HUDEP-2 (cell line): ENCODE data around the gene RABL6.

ENCODE experiments used
- DNase-seq, 76 experiments: peaks; one replicate each; lab custom pipeline; 2025; ENCODE audit not compliant: unreplicated experiment in 76 of 76; lab: John Stamatoyannopoulos, UW

The RABL6 gene

GRCh38 chr9:136844761-136845464 is 37.2 kb downstream of the RABL6 start:
- peak in 3 of 76 experiments; percentile 15 to 20 (median 18) for DNase-seq

DNA sequence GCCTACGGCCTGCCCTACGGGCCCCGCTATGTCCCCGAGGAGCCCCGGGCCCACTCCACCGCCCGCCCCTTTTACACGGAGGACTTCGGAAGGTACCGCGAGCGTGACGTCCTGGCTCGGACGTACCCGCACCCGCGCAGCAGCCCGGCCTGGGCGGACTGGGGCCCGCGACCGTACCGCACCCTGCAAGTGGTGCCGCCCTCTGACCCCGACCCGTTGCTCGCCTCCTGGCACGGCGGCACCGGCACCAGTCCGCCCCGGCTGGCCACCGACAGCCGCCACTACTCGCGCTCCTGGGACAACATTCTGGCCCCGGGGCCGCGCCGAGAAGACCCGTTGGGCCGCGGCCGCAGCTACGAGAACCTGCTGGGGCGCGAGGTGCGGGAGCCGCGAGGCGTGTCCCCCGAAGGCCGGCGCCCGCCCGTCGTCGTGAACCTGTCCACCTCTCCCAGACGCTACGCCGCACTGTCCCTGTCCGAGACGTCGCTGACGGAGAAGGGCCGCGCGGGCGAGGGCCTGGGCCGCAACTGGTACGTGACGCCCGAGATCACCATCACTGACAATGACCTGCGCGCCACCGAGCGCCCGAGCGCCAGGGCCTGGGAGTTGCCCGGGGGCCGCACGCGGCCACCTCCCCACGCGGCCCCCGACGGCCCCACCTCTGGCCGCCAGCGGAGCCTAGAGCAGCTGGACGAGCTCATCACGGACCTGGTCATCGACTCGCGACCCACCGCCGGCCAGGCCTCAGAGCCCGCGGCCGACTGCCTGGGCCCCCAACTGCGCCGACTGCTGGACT is 37.9 kb downstream of the RABL6 start:
- DNase-seq, result no peak

GRCh38 chr9:136846376-136847087 is 38.8 kb downstream of the RABL6 start:
- DNase-seq, result peak in 1 of 76 experiments; percentile 22

GRCh38 chr9:136847088-136847825 is 39.5 kb downstream of the RABL6 start:
- peak in 71 of 76 experiments; percentile 8 to 90 (median 71) for DNase-seq

GRCh38 chr9:136847826-136848392 is 40.2 kb downstream of the RABL6 start:
- DNase-seq, result peak in 74 of 76 experiments; percentile 18 to 90 (median 79)

DNA sequence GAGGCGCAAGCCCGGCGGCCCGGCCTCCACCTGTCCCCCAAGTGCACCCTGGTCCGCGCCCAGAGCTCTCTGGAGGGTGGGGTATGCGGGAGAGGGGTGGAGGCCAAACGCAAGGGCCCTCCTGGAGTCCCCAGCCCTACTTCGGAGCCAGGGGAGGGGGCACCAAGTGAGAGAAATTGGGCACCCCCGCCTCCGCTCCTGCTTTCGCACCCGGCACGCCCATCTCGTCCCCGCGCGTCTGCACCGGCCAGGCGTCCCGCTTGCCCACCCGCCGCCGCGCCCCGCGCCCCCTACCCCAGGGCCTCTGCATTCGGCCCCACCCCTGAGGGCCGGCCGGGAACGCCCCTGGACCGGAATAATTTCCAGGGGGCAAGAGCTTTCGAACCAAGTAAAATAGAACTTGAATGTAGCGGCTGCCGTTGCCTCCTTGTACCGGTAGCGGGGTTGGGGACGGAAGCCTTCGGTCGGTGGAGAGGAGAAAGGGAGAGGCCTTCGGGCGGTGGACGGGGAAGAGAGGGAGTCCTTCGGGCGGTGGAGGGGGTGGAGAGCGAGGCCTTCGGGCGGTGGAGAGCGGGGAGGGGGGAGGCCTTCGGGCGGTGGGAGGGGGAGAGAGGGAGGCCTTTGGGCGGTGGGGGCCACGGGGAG is 40.8 kb downstream of the RABL6 start:
- peak in 37 of 76 experiments; percentile 15 to 81 (median 57) for DNase-seq

- peak in 75 of 76 experiments; percentile 83 to 99 (median 97) for DNase-seq
These were observed 41.6 kb downstream of the RABL6 start, which contains the start of gene PHPT1 for GRCh38 chr9:136849038-136849959. Gene PHPT1, plus strand, starts transcription at chr9:136849409. Its CDS starts 22 bp downstream, at chr9:136849431.

DNA sequence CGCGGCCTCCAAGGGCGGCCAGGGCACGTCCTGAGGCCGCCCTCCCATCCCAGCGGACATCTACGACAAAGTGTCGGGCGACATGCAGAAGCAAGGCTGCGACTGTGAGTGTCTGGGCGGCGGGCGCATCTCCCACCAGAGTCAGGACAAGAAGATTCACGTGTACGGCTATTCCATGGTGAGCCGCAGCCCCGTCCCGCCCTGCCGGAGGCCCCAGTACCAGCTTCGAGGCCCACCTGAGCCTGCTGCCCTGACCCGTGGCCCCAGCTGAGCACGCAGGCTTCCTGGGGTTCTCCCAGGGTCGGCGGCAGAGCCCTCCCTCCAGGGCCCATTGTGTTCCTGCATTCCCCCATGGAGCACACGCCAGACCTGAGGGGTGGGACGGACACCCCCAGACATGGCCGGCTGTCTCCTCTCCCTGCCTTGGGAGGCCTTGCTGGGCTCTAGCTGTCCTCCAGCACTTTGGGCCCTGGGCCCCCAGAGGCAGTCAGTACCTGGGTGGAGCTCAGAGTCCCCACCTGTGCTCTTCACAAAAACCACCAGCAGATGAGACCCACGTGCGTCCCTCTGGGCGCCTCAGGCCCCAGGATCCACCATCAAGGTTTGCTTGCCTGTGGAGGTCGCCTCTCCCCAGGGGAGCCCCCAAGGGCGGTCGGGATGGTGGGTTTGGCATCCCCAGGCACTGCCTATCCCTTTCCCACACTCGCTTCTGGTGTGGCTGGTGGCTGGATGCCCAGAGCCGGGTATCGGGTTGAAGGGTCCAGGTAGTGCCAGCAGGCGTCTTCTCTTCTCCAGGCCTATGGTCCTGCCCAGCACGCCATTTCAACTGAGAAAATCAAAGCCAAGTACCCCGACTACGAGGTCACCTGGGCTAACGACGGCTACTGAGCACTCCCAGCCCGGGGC is 42.5 kb downstream of the RABL6 start:
- no peak for DNase-seq

DNA sequence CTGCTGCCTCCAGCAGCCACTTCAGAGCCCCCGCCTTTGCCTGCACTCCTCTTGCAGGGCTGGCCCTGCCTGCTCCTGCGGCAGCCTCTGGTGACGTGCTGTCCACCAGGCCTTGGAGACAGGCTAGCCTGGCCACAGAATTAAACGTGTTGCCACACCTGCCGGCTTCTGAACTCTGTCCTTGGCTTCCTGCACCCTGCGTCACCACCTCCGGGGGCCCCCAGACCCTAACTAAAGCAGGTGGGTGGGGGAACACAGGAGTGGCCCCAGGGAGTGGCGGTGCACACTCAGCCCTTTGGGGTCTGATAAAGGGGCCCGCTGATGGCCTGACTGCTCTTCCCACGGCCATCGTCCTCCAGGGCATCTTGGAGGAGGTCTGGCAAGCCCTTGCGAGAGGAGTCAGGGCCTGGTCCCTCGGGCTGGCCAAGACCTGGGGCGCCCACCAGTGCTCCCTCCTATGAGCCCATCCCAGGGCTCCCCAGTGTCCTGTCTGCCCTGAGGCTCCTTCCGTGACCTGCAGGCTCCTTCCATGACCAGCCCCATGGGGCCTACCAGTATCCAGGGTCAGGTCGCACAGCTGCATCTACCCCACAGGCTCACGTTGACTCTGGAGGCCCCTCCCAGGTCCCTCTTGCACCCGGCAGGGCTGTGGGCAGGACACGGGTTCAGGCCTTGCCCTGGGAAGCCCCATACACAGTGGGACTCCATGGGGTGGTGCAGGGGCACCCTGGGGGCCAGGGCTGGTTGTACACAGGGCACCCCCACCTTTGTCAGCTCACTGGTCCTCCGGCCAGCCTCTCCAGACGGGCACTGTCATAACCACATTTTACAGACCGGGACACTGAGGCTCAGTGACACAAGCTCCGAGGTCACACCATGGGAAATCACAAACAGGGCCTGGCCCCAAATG is 43.4 kb downstream of the RABL6 start:
- no peak for DNase-seq

GRCh38 chr9:136851941-136852663 is 44.4 kb downstream of the RABL6 start, which contains the start of gene MAMDC4:
Gene MAMDC4, plus strand, starts transcription at chr9:136852346. Its CDS starts 71 bp downstream, at chr9:136852417.
- no peak for DNase-seq

DNA sequence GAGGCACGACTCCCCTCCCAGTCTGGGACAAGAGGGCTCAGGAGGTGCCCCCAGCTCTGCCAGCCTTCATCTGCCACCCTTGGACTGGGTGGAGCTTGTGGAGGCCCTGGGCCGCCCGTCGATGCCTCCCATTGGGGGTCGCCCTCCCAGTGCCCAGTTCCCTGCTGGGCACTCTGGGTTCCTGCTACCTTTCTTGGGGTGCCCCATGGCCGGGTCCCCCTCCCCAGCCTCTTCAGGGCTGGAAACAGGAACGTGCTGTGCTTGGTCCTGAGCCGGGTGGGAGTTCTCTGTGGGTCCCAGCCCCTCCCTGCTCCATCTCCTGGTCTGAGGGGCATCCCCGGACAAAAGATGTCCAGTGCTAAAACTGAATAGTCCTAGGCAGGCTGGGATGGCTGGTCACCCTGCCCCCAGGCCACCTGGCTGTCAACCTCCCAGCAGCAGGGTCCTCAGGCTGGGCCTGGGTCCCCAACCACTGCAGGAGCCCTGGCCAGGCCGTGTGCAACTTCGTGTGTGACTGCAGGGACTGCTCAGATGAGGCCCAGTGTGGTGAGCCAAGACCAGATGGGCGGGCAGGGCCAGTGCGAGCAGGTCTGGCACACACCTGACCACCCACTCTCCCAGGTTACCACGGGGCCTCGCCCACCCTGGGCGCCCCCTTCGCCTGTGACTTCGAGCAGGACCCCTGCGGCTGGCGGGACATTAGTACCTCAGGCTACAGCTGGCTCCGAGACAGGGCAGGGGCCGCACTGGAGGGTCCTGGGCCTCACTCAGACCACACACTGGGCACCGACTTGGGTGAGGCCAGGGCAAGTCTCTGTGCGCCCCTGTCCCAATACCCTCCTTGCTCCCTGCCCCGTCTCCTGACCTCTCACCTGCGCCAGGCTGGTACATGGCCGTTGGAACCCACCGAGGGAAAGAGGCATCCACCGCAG is 45.2 kb downstream of the RABL6 start:
- no peak for DNase-seq

- DNase-seq, result no peak
These were observed 45.9 kb downstream of the RABL6 start for GRCh38 chr9:136853596-136854112.

- DNase-seq, result no peak
These were observed 46.5 kb downstream of the RABL6 start for GRCh38 chr9:136854113-136854841.
